Liver (tissue), 9 donors: ENCODE data around the gene RAPGEF2. TPM values are rescaled to one million over a fixed set of nuclear protein-coding genes. Genes with fewer than 3 reads are reported as not detected.
"Not testable (repeated sequence)": the region's sequence is repeated elsewhere in the genome, so short reads cannot be mapped to it uniquely, and the experiment has no call there.

Experiments used
- DNase-seq: peaks from one replicate; pipeline ENCODE4 v3.0.0-alpha.2; 2017; ENCODE audit warnings: low spot score
- H3K27ac ChIP-seq, 2 donors: one replicate each; pipeline ENCODE4 v1.7.0; 2013; ENCODE audit warnings: inconsistent platforms in 2 of 2, low read length in 2 of 2, control low read depth in 1 of 2, low read depth in 1 of 2, mild to moderate bottlenecking in 1 of 2
- H3K27me3 ChIP-seq, 4 donors: one replicate each; pipeline versions ENCODE4 v1.6.1 to v1.7.0; 2013; ENCODE audit warnings: low read length in 3 of 4, inconsistent platforms in 1 of 4, mild to moderate bottlenecking in 1 of 4, moderate library complexity in 1 of 4; ENCODE audit not compliant: control insufficient read depth in 4 of 4, insufficient read depth in 4 of 4
- H3K36me3 ChIP-seq, 4 donors: one replicate each; pipeline versions ENCODE4 v1.6.1 to v1.7.0; 2013; ENCODE audit warnings: low read length in 3 of 4, mild to moderate bottlenecking in 3 of 4, low read depth in 1 of 4, moderate library complexity in 1 of 4; ENCODE audit not compliant: control insufficient read depth in 4 of 4, insufficient read depth in 3 of 4
- H3K4me1 ChIP-seq, 4 donors: one replicate each; pipeline versions ENCODE4 v1.6.1 to v1.7.0; 2013; ENCODE audit warnings: low read length in 3 of 4, mild to moderate bottlenecking in 3 of 4, moderate library complexity in 1 of 4; ENCODE audit not compliant: control insufficient read depth in 4 of 4, insufficient read depth in 4 of 4
- H3K4me3 ChIP-seq, 3 donors: one replicate each; pipeline versions ENCODE4 v1.6.1 to v1.7.0; 2013; ENCODE audit warnings: low read length in 3 of 3, control low read depth in 1 of 3, low read depth in 1 of 3, mild to moderate bottlenecking in 1 of 3
- H3K9ac ChIP-seq, 2 donors: one replicate each; pipeline ENCODE4 v1.7.0; 2013; ENCODE audit warnings: low read length in 2 of 2, mild to moderate bottlenecking in 2 of 2, moderate library complexity in 2 of 2, control low read depth in 1 of 2, low read depth in 1 of 2
- H3K9me3 ChIP-seq, 4 donors: one replicate each; pipeline versions ENCODE4 v1.6.1 to v1.7.0; 2013; ENCODE audit warnings: low read length in 3 of 4; ENCODE audit not compliant: control insufficient read depth in 4 of 4
- EGR1 ChIP-seq, 2 donors: IDR thresholded peaks; 2 replicates each; pipeline ENCODE4 v1.6.1; 2016 to 2018; ENCODE audit warnings: antibody characterized with exemption in 2 of 2, low read depth in 2 of 2
- FOXA2 ChIP-seq: IDR thresholded peaks from 2 replicates; pipeline ENCODE4 v1.6.1; 2016; ENCODE audit warnings: antibody characterized with exemption
- GABPA ChIP-seq, 2 donors: IDR thresholded peaks in 1 of 2; conservative IDR thresholded peaks in 1 of 2; 2 replicates each; pipeline ENCODE4 v1.6.1; 2016; ENCODE audit warnings: antibody characterized with exemption in 2 of 2, mild to moderate bottlenecking in 1 of 2, moderate library complexity in 1 of 2
- HNF4A ChIP-seq, 2 donors: conservative IDR thresholded peaks; 2 replicates each; pipeline ENCODE4 v1.6.1; 2016; ENCODE audit warnings: antibody characterized with exemption in 2 of 2, mild to moderate bottlenecking in 2 of 2
- HNF4G ChIP-seq: IDR thresholded peaks from 2 replicates; pipeline ENCODE4 v1.6.1; 2016; ENCODE audit warnings: antibody characterized with exemption
- NR2F2 ChIP-seq: IDR thresholded peaks from 2 replicates; pipeline ENCODE4 v1.6.1; 2016; ENCODE audit warnings: antibody characterized with exemption
- RAD21 ChIP-seq, 2 donors: IDR thresholded peaks; 2 replicates each; pipeline ENCODE4 v1.6.1; 2016; ENCODE audit warnings: antibody characterized with exemption in 2 of 2, mild to moderate bottlenecking in 2 of 2
- RXRA ChIP-seq, 2 donors: IDR thresholded peaks; 2 replicates each; pipeline ENCODE4 v1.6.1; 2017 to 2018; ENCODE audit warnings: antibody characterized with exemption in 2 of 2, mild to moderate bottlenecking in 1 of 2
- SP1 ChIP-seq: IDR thresholded peaks from 2 replicates; pipeline ENCODE4 v1.6.1; 2018; ENCODE audit warnings: antibody characterized with exemption, mild to moderate bottlenecking
- TAF1 ChIP-seq: conservative IDR thresholded peaks from 2 replicates; pipeline ENCODE4 v1.6.1; 2016; ENCODE audit warnings: antibody characterized with exemption, mild to moderate bottlenecking
- YY1 ChIP-seq: IDR thresholded peaks from 2 replicates; pipeline ENCODE4 v1.6.1; 2016; ENCODE audit warnings: antibody characterized with exemption, mild to moderate bottlenecking
- WGBS: extraction: QIAGEN DNeasy Blood & Tissue Kit; methylation state at CpG from one replicate; pipeline ENCODE4 v1.1.7; 2013; 5-methylcytosine and 5-hydroxymethylcytosine counted together
- polyA plus RNA-seq, 2 donors: library from polyadenylated mRNA; stranded (reverse) in 1 of 2; unstranded in 1 of 2; fragments of 200-250 nt in 1 of 2; fragments of >200 nt in 1 of 2; fragmentation: Nextera tagmentation in 1 of 2; extraction: Ambion mirVana in 1 of 2; gene quantifications; one replicate each; pipeline versions ENCODE4 v1.2.1 to v1.2.3, GENCODE V29; 2013 to 2015
- total RNA-seq, 2 donors: library from RNA; depleted of rRNA; stranded (reverse); fragments of >200 nt; gene quantifications; one replicate each; pipeline ENCODE4 v1.2.3, GENCODE V29; 2014
- TF ChIP-seq, protein P1 (sequence below): IDR thresholded peaks from 2 replicates; pipeline ENCODE4 v1.6.1; 2016; ENCODE audit warnings: antibody characterized with exemption
- TF ChIP-seq, protein P2 (sequence below): IDR thresholded peaks from 2 replicates; pipeline ENCODE4 v1.6.1; 2016; ENCODE audit warnings: antibody characterized with exemption
- TF ChIP-seq, protein P3 (sequence below): IDR thresholded peaks from 2 replicates; pipeline ENCODE4 v1.6.1; 2016; ENCODE audit warnings: antibody characterized with exemption
- TF ChIP-seq, protein P4 (sequence below): fragments of 150-350 bp; IDR thresholded peaks from 2 replicates; pipeline ENCODE4 v1.5.1; 2017; ENCODE audit warnings: improper control_type of control experiment, low read depth, low read length; ENCODE audit not compliant: missing input control
- donor health status: healthy.
- donor health status: healthy.
- donor health status: healthy.
- donor health status: healthy.
- donor health status: healthy.

The RAPGEF2 gene
- total and polyA plus RNA-seq, 4 donors: 7.3 to 90.4 (median 32.2) TPM

DNA sequence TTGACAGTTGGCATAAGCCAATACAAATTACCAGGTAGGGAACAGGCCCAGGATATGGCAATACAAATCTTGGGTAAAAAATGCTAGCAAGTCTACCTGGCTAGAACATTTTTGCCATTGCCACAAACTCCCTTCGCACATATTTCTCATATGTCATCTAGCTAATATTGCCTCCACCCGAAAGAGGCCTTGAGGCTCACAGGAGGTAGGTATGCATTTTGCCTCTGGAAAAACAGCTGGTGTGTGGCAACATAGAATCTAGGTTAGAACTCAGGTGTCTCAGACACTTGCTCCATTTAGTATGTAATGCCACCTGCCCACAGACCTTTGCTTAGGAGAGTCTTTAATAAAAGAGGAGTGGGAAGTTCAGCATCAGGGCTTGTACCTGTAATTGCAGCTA, 16.3 kb upstream of the RAPGEF2 start:
- 94% methylated on average over 2 of the region's 2 CpGs for WGBS
- TF ChIP-seq, protein P1, sequence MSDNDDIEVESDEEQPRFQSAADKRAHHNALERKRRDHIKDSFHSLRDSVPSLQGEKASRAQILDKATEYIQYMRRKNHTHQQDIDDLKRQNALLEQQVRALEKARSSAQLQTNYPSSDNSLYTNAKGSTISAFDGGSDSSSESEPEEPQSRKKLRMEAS: no peak
- TF ChIP-seq YY1 (no peak), GABPA (IDR thresholded peaks at IDR 0.05 in 1 of 2, conservative IDR thresholded peaks at IDR 0.05 in 1 of 2) (no peak), NR2F2 (no peak), HNF4G (no peak), SP1 (no peak)
- TF ChIP-seq, protein P2, sequence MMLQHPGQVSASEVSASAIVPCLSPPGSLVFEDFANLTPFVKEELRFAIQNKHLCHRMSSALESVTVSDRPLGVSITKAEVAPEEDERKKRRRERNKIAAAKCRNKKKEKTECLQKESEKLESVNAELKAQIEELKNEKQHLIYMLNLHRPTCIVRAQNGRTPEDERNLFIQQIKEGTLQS: no peak
- Histone ChIP-seq H3K4me1 (no peaks in the 10 kb centered on the region), H3K27me3 (no peaks in the 10 kb centered on the region), H3K9me3 (no peaks in the 10 kb centered on the region), H3K4me3 (no peak overlapping the region), H3K36me3 (no peaks in the 10 kb centered on the region), H3K9ac (no peak overlapping the region), H3K27ac (no peak overlapping the region)
- DNase-seq: no peak

DNA sequence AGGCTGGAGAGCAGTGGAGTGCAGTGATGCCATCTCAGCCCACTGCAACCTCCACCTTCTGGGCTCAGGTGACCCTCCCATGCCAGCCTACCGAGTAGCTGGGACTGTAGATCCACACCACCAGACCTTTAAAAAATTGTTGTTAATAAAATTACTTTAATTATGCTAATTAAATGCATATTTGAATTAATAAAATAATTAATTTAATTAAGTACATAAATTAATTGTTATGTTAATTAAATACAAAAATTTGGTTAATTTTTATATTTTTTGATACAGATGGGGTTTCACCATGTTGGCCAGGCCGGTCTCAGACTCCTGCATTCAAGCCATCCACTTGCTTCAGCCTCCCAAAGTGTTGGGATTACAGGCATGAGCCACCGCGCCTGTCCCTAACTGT, 12.6 kb upstream of the RAPGEF2 start:
- no peak for DNase-seq
- Histone ChIP-seq H3K9ac (no peak overlapping the region), H3K36me3 (no peaks in the 10 kb centered on the region), H3K4me3 (no peak overlapping the region), H3K27ac (no peak overlapping the region), H3K4me1 (no peaks in the 10 kb centered on the region), H3K9me3 (no peaks in the 10 kb centered on the region), H3K27me3 (no peaks in the 10 kb centered on the region)
- WGBS: 96% methylated on average over 4 of the region's 4 CpGs
- TF ChIP-seq SP1 (no peak), EGR1 (IDR thresholded peaks at IDR 0.05; ENCODE audit: low read depth in 2 of 2) (no peak), YY1 (no peak), RAD21 (IDR thresholded peaks at IDR 0.05) (no peak), FOXA2 (no peak), TAF1 (no peak), HNF4A (conservative IDR thresholded peaks at IDR 0.05) (no peak), RXRA (IDR thresholded peaks at IDR 0.05) (no peak), GABPA (IDR thresholded peaks at IDR 0.05 in 1 of 2, conservative IDR thresholded peaks at IDR 0.05 in 1 of 2) (no peak), HNF4G (no peak)
- TF ChIP-seq, protein P1: no peak
- TF ChIP-seq, protein P3, sequence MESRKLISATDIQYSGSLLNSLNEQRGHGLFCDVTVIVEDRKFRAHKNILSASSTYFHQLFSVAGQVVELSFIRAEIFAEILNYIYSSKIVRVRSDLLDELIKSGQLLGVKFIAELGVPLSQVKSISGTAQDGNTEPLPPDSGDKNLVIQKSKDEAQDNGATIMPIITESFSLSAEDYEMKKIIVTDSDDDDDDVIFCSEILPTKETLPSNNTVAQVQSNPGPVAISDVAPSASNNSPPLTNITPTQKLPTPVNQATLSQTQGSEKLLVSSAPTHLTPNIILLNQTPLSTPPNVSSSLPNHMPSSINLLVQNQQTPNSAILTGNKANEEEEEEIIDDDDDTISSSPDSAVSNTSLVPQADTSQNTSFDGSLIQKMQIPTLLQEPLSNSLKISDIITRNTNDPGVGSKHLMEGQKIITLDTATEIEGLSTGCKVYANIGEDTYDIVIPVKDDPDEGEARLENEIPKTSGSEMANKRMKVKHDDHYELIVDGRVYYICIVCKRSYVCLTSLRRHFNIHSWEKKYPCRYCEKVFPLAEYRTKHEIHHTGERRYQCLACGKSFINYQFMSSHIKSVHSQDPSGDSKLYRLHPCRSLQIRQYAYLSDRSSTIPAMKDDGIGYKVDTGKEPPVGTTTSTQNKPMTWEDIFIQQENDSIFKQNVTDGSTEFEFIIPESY: no peak
- TF ChIP-seq, protein P2: no peak
- TF ChIP-seq, protein P4, sequence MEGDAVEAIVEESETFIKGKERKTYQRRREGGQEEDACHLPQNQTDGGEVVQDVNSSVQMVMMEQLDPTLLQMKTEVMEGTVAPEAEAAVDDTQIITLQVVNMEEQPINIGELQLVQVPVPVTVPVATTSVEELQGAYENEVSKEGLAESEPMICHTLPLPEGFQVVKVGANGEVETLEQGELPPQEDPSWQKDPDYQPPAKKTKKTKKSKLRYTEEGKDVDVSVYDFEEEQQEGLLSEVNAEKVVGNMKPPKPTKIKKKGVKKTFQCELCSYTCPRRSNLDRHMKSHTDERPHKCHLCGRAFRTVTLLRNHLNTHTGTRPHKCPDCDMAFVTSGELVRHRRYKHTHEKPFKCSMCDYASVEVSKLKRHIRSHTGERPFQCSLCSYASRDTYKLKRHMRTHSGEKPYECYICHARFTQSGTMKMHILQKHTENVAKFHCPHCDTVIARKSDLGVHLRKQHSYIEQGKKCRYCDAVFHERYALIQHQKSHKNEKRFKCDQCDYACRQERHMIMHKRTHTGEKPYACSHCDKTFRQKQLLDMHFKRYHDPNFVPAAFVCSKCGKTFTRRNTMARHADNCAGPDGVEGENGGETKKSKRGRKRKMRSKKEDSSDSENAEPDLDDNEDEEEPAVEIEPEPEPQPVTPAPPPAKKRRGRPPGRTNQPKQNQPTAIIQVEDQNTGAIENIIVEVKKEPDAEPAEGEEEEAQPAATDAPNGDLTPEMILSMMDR: no peak

DNA sequence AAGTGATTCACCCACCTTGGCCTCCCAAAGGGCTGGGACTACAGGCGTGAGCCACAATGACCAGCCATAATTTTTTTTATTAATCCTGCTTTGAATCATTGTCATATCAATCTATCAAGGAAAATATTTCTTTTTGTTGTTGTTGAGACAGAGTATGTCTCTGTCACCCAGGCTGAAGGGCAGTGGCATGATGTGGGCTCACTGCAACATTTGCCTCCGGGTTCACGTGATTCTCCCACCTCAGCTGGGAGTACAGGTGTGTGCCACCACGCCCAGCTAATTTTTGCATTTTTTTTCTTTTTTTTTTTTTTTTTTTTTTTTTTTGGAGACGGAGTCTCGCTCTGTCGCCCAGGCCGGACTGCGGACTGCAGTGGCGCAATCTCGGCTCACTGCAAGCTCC, 8.7 kb upstream of the RAPGEF2 start:
- H3K36me3 ChIP-seq, DNase-seq, H3K9me3 ChIP-seq, H3K9ac ChIP-seq, H3K27ac ChIP-seq, H3K4me1 ChIP-seq, H3K27me3 ChIP-seq, H3K4me3 ChIP-seq: not testable (repeated sequence)
- WGBS: 95% methylated on average over 4 of the region's 11 CpGs
